Cardiac fibroblast (primary cell): ENCODE measurements around the gene WWC1.

Experiments
- DNase-seq, 2 donors: peaks; one replicate each; pipeline versions ENCODE4 v3.0.0 to v3.0.0-alpha.2; 2010; ENCODE audit warnings: low read depth in 2 of 2
- H3K4me3 ChIP-seq, 2 donors: replicated peaks in 1 of 2; 1 replicate in 1 of 2; 2 replicates in 1 of 2; pipeline ENCODE4 v1.5.1; 2011; ENCODE audit warnings: low read depth in 2 of 2, low read length in 2 of 2, mild to moderate bottlenecking in 2 of 2, moderate library complexity in 1 of 2
- TF ChIP-seq, protein P1 (sequence below): IDR thresholded peaks from one replicate; pipeline ENCODE4 v1.5.1; 2011; ENCODE audit warnings: low read depth, mild to moderate bottlenecking, low read length, inconsistent platforms

The WWC1 gene

DNA sequence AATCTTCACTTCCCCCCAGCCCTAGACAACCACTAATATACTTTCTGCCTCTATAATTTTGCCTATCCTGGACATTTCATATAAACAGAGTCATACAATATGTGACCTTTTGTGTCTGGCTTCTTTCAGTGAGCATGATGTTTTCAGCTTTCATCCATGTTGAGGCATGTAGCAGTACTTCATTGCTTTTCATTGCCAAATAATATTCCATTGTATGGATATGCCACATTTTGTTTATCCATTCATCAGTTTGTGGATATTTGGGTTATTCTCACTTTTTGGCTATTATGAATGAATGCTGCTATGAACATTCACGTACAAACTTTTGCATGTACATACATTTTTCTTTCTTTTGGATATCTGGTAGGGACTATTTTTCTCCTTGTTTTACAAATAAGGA, 49.0 kb downstream of the WWC1 start:
- no peak overlapping the region for H3K4me3 ChIP-seq
- TF ChIP-seq, protein P1, sequence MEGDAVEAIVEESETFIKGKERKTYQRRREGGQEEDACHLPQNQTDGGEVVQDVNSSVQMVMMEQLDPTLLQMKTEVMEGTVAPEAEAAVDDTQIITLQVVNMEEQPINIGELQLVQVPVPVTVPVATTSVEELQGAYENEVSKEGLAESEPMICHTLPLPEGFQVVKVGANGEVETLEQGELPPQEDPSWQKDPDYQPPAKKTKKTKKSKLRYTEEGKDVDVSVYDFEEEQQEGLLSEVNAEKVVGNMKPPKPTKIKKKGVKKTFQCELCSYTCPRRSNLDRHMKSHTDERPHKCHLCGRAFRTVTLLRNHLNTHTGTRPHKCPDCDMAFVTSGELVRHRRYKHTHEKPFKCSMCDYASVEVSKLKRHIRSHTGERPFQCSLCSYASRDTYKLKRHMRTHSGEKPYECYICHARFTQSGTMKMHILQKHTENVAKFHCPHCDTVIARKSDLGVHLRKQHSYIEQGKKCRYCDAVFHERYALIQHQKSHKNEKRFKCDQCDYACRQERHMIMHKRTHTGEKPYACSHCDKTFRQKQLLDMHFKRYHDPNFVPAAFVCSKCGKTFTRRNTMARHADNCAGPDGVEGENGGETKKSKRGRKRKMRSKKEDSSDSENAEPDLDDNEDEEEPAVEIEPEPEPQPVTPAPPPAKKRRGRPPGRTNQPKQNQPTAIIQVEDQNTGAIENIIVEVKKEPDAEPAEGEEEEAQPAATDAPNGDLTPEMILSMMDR = no peak
- no peak for DNase-seq

DNA sequence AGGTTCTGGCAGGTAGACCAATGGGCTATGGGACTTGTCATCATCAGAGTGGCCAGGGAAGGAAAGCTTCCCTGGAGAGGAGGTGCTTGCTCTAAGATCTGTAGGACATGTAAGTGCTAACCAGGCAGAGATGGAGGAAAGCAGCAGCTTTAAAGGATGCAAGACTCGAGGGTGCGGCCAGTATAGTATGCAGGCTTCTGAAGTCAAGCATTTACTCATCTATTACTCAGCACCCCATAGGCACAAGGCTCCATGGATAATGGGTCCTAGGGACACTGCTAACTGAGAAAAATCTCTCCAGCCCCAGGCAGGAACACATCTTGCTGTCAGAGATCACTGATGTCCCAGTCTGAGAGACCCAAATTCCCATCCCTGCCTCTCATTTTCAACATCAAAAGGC, 49.7 kb downstream of the WWC1 start:
- TF ChIP-seq, protein P1 = no peak
- DNase-seq = no peak
- no peak overlapping the region for H3K4me3 ChIP-seq

DNA sequence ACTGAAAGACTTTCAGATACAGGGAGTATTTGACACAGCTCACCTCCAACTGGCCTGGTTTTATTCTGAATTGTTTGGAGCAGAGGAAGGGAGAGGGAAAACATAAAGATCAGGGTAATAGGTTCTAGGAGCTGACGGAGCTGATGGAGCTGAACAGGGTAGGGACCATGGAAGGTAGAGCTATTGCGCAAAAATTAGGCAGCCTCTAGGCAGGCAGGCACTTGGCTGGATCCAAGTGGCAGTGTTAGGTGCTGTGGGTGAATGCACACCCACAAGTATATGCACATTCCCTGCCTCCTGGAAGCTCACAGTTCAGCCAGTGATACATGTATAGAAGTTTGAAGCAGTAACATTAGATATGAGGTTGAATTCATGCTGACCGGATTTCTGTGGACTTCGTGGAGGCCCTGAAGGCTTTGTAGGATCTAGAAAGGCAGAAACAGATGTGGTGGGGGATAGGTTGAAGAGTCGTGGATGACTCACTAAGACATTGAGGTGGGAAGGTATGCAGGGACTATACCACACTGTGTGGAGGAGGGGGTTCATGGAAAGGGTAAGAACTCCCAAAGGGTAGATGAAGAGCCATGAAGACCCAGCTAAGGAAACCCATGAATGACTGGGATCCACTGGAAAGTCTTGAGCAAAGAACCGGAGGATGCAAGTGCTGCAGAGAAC, 50.8 kb downstream of the WWC1 start:
- TF ChIP-seq, protein P1 = no peak
- DNase-seq = no peak
- no peak overlapping the region for H3K4me3 ChIP-seq

DNA sequence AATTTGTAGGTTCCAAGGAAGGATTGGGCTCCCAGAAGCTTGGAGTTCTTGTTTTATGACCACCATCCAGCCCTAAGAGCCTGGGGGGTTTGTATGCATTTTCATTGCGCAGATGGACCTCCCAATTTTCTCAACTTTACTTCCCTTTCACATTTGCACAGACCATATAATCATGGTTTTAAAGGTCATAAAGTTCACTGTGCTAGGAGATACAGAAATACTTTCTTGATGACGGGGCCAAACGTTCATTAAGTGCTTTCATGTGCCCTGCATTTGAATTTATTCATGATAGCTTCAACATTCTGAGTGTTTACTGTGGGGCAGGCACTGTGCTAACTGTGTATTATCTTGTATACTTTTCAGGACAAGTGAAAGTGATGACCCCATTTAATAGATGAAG, 51.5 kb downstream of the WWC1 start:
- no peak overlapping the region for H3K4me3 ChIP-seq
- no peak for DNase-seq
- TF ChIP-seq, protein P1 = no peak

DNA sequence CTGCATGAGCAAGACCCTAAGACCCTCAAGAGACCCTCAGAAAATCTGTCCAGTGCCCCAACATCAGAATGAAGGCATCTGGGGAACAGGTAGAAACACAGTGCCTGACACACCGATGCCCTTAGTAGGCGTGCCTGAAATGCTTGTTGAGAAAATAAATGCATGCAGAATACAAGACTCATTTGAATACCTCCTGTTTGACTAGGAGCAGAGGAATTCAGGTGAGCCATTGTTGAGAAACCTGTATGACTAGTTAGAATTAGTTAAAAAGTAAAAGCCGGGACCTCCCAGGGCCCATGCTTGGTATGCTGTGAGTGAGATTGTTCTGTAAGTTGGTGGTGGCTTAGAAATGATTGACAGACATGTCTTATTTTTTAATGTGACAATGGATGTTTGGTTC, 55.0 kb downstream of the WWC1 start:
- TF ChIP-seq, protein P1 = no peak
- no peak for DNase-seq
- no peak overlapping the region for H3K4me3 ChIP-seq

DNA sequence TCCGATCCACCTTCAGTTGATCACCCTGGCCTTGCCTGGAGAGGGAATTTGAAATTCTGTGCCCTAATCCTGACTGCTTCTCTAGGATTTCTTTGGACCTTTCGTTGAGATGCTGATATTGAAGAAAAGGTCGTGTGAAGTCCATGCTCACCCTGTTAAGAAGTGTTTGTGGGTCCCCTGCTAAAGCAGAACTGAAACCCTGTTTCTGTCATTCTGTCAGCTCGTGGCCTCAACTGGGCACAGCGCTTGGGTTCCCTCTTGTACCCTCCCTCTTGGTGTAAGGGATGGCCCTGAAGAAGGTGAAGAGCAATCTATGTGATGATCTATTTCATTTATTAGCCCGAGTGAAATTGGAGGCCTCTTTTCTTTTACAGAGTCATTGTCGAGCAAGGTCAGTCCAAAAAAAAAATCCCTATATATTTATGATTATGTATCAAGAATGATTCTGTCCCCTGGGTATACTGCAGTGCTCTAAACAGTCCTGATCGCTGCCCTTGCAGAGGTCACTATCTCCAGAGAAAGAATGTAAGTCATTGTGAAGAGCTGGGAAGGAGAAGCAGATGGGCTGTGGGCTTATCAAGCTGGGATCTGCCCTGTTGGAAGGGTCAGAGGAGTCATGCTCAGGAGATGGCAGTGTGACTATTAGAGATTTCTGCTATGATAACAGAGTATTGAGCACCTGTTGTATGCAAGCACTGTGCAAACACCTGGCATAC, 56.1 kb downstream of the WWC1 start:
- TF ChIP-seq, protein P1 = no peak
- DNase-seq = no peak
- H3K4me3 ChIP-seq = no peak overlapping the region
